Stomach (tissue), 4 donors: ENCODE measurements around the gene ANKFY1.

Experiments used
- POLR2A ChIP-seq, 4 donors: fragments of 450-650 bp; IDR thresholded peaks; one replicate each; pipeline ENCODE4 v1.6.1; 2016; ENCODE audit warnings: antibody characterized with exemption in 4 of 4, control low read depth in 2 of 4, mild to moderate bottlenecking in 1 of 4, moderate library complexity in 1 of 4
- TF ChIP-seq, protein P1 (sequence below), 7 experiments: fragments of 450-650 bp in 4 of 7; fragments of 200-600 bp in 3 of 7; sonication (generic) in 3 of 7; IDR thresholded peaks; one replicate each; pipeline ENCODE4 v1.5.1; 2016 to 2019; ENCODE audit warnings: antibody characterized with exemption in 7 of 7, control low read depth in 2 of 7, mild to moderate bottlenecking in 1 of 7

DNA sequence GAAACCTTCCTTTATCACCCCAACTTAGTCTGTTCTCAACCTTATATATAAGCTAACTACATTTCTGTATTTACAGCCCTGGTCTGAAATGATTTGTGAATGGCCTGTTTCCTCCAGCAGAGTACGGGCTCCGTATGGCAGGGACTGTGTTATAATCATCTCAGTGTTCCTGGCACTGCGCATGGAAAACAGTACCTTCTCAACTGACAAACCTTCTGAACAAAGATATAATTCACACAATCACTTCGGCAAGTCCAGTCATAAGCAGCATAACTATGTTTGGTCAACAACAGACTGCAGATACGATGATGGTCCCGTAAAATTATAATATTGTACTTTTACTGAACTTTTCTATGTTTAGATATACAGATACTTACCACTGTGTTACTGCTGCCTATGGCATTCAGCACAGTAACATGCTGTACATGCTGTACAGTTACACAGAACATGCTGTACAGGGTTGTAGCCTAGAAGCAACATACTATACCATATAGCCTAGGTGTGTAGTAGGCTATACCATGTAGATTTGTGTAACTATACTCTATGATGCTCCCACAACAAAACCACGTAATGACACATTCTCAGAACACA lies 30.0 kb downstream of the ANKFY1 start:
- TF ChIP-seq, protein P1, sequence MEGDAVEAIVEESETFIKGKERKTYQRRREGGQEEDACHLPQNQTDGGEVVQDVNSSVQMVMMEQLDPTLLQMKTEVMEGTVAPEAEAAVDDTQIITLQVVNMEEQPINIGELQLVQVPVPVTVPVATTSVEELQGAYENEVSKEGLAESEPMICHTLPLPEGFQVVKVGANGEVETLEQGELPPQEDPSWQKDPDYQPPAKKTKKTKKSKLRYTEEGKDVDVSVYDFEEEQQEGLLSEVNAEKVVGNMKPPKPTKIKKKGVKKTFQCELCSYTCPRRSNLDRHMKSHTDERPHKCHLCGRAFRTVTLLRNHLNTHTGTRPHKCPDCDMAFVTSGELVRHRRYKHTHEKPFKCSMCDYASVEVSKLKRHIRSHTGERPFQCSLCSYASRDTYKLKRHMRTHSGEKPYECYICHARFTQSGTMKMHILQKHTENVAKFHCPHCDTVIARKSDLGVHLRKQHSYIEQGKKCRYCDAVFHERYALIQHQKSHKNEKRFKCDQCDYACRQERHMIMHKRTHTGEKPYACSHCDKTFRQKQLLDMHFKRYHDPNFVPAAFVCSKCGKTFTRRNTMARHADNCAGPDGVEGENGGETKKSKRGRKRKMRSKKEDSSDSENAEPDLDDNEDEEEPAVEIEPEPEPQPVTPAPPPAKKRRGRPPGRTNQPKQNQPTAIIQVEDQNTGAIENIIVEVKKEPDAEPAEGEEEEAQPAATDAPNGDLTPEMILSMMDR (IDR thresholded peaks at IDR 0.05), result no peak
- TF ChIP-seq POLR2A (IDR thresholded peaks at IDR 0.05), result no peak
